ENCODE data around the gene PDLIM5.

DNA sequence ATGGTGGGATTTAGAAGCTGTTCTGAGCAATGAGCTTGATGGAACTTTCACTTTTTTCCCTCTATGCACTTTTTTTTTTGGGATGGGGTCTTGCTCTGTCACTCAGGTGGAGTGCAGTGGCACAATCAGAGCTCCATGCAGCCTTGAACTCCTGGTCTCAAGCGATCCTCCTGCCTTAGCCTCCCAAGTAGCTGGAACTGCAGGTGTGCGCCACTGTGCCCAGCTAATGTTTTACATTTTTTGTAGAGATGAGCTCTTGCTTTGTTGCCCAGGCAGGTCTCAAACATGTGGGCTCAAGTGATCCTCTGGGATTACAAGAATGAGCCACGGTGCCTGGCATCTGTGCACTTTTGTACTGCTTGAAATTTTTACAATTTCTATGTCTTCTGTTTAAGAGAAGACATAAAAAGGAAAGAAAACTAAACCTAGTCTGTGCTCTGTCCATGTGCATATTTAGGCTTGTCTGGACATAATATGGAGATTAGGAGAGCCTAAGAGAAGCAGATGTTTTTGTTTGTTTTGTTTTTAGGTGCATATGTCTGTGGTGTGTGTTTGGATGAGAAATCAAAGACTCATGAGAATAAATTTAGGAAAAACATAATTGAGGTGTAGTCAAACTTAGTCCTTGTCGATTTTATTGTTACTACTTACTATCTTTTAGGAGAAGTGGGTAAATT lies 16.5 kb downstream of the PDLIM5 start:
- TF ChIP-seq, protein P1, sequence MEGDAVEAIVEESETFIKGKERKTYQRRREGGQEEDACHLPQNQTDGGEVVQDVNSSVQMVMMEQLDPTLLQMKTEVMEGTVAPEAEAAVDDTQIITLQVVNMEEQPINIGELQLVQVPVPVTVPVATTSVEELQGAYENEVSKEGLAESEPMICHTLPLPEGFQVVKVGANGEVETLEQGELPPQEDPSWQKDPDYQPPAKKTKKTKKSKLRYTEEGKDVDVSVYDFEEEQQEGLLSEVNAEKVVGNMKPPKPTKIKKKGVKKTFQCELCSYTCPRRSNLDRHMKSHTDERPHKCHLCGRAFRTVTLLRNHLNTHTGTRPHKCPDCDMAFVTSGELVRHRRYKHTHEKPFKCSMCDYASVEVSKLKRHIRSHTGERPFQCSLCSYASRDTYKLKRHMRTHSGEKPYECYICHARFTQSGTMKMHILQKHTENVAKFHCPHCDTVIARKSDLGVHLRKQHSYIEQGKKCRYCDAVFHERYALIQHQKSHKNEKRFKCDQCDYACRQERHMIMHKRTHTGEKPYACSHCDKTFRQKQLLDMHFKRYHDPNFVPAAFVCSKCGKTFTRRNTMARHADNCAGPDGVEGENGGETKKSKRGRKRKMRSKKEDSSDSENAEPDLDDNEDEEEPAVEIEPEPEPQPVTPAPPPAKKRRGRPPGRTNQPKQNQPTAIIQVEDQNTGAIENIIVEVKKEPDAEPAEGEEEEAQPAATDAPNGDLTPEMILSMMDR (IDR thresholded peaks at IDR 0.05) = no peak
- no peak for TF ChIP-seq POLR2A (IDR thresholded peaks at IDR 0.05)

All from thyroid gland (tissue), 4 donors.